Measurements from ENCODE around the gene UBE2F.

- TF ChIP-seq CTCF (conservative IDR thresholded peaks at IDR 0.05; ENCODE audit: low read depth, low read length) (no peak), EZH2 (IDR thresholded peaks at IDR 0.05; ENCODE audit: borderline replicate concordance, low read depth, low read length, poor library complexity, severe bottlenecking) (no peak)
These were observed 39.7 kb downstream of the UBE2F start for GRCh38 chr2:238006510-238006909.

All from A673 (cell line).